GM19238 (cell line): Measurements from ENCODE around the gene MARK3.

Experiments used
- DNase-seq: peaks from one replicate; pipeline ENCODE4 v3.0.0; 2011; ENCODE audit warnings: low spot score; ENCODE audit not compliant: insufficient read length

The MARK3 gene

DNA sequence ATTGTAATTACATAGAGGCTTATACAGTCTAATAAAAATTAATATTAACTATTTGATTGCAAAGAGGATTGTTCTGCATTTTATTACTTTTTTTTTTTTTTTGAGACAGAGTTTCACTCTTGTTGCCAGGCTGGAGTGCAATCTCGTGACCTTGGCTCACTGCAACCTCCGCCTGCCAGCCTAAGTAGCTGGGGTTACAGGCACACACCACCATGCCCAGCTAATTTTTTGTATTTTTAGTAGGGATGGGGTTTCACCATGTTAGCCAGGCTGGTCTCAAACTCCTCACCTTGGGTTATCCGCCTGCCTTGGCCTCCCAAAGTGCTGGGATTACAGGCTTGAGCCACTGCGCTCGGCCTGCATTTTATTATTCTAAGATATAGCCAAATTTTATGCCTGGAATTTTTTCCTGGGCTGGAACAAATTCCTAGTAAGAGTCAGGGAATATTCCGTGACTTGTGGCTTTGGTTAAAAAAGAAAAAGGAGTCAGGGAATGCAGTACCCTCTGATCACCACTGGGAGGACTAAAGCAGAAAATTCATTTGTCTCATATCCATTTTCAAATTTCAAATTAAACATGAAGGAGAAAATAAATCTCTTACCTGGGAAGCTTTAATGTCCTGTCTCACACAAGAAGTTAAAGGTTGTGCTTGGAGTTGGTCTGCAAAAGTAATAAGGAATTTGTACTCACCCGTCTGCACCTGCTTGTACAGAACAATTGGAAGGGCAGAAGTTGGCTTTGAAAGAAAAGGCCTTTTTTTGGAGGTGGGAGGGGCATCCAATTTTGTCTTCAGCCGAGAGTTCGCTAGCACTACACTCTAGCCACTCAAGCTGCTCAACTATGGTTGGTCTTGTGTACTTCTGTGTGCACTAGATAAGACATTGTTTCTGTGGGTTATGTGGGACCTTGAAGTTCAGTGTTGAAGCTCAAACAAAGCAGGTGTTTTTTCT lies 8.7 kb downstream of the MARK3 start:
- DNase-seq, result no peak

DNA sequence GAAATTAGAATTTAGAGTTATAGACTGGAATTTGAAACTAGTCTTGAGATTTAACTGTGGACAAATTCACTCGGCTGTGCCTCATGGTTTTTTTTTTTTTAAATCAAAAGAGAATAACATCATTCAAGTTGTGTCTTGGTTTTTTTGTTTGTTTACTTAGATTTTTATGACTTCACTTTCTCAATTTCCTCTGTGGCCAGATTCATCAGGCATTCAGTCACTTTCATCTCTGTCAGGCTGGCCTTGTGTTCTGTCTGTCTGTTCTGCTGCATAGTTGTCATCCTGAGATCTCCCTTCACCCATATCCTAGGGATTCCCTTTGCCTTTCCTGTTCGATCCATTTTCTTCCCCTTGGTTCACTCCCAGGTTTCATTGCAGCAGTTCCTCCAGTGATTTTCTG lies 10.0 kb downstream of the MARK3 start:
- no peak for DNase-seq

DNA sequence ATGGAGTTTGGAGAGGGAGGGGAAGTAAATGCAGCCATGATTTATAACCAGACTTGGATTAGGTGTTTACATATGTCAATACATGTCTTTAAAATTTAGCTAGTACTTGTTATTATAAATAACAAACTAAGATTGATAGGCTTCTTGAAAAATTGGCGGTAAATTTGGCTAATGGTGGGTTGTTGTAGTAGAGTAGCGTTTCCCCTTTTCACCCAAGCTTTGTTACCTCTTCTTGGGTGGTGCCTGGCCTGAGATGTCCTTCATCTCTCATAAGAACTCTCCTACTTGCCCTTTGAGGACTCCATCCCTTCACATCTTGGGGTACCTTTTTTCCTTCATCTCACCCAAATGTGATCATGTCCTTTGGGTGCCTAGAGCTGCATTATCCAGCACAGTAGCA lies 11.2 kb downstream of the MARK3 start:
- no peak for DNase-seq

DNA sequence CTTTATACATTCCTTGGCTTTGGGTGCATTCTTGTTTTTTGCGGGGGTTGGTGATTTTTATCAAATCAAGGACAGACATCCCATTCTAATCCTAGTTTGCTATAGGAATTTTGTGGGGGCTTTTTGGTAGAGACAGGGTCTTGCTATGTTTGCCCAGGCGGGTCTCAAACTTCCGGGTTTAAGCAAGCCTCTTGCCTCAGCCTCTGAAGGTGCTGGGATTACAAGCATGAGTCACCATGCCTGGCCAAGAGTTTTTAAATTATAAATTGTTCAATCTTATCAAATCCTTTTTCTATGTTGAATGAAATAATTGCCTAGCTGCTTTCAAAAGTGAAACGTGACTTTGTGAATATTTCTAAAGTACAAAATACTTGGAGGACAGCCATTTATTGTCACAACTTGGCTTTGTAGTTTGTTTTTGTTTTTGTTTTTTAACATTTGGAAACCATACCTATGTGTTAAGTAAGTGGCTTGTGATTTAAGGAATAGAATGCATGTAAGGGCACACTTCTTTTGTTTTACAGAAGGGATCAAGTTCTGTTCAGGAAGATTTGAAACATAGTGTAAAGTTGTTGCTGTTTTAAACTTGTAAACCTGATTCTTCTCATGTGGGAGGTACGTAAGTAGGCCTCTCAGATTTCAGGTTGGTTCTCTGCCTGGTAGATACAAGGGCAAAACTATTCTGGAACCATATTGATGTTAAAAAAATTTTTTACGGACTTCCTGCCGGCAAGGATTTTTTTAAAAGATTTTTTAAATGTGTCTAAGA lies 13.4 kb downstream of the MARK3 start:
- no peak for DNase-seq

DNA sequence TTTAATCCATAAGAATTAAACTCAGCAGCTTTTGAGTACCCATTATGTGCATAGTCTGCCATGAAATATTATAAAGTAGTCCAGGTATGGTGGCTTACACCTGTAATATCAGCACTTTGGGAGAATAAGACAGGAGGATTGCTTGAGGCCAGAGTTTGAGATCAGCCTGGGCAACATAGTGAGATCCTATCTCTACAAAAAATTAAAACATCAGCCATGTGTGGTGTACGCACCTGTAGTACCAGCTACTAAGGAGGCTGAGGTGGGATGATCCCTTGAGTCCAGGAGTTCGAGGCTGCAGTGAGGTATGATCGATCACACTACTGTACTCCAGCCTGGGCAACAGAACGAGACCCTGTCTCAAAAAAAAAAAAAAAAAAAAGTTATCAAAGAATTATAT lies 15.3 kb downstream of the MARK3 start:
- DNase-seq, result no peak

DNA sequence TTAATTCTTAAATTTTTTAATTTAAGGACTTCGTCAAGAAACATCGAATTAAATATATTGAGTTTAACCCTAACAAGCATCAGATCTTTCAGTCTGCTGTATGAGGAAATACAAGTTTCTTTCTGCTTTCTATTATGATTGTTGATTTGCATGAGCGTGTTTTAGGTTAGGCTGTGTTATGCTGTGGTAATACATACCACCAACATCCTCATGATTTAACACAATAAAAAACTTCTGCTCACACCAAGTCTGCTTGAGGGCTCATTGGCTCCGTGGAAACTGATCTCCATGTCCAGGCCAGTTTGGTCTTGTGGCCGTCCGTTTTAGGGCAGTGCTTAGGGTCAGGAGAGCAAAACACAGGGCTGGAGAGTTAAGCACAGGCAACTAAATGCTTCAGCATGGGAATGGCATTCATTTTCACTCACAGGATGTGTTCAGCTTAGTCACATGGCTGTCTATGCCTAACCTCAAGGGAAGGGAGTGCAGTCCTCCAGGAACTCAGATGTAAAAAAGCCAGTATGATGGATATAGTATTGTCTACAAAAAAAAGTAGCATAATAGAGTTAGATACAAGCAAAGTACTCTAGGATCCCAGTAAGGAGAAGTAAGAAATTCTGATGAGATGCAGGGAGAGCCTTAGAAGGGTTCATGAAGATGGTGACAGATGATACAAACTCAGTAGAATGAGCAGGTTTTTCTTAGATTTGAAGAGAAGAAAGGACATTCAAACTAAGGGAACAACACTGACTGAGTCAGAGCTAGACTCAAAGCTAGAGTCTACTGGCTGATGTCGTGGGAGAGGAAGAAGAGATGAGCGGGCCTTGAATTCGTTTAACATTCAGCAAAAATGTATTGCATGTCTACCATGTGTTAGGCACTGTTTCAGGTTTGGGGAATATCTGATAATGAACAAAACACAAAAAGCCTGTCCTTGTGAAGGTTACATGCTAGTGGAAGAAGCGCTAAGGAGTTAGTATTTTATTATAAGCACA lies 16.3 kb downstream of the MARK3 start:
- DNase-seq, result no peak

DNA sequence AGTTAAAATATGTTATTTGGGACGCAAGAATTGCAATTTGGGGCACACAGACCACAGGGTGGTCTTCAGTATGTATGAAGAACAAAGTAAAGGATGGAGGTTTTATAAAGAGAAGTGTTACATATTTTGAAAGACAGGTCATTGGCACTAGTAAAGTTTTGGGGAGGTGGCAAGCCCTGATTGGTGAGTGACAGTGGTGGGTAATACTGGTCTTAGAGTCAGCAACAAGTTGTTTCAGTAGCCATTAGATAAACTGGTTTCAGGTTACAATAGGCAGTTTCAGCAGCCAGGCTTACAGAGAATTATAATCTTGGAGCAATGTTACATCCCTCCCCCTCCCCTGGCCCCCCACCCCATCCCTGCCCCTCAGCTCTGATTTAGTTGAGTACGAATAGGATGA lies 17.5 kb downstream of the MARK3 start:
- DNase-seq, result no peak

DNA sequence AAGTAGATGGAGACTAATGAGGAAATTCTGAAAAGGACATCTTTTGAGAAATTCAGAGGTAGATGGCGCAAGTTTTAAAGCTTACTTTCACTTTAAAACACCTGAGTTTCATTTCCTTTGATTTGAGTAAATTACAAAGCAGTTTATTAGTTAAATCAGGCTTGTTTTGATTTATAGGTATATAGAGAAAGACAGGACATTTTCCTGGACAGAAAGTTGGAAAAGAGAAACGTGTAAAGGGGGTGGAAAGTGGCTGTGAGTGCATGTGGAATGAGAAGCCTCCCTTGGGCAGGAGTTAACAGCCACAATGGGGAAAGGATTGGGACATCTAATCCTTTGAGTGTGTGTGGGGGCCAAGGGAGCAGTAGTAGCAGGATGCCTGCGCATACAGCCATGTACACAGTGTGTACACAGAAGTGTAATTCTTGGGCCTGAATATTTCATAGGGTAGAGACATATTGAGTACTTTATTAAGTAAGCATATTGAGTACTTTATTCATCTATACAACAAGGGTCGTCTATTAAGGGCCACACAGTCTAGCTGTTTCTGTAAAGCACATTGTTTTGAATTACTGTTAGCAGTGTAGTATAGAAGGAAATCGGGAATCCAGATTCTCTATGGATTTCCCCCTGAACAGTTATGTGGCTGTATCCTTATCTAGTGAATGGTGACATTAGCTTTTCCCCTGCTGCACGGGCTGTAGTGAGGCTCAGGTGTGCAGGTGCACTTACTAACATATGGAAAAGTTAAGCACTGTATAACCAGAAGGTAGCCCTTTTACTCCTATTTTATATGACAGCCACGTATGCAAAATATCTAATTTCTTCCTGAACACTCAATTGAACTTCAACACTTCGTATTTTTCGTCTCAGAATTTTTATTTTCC lies 19.1 kb downstream of the MARK3 start:
- DNase-seq, result no peak

DNA sequence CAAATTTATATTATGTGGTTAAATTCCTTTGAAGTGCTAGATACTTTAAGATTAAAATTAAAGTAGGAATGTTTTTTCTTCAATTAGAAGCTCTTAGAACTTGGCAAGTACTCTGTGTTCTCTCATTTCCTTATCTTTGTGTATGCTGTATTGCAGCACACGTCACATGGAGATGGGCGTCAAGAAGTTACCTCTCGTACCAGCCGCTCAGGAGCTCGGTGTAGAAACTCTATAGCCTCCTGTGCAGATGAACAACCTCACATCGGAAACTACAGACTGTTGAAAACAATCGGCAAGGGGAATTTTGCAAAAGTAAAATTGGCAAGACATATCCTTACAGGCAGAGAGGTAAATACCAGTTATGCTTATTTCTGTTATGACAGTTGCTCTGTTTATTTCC lies 19.7 kb downstream of the MARK3 start:
- DNase-seq, result no peak

DNA sequence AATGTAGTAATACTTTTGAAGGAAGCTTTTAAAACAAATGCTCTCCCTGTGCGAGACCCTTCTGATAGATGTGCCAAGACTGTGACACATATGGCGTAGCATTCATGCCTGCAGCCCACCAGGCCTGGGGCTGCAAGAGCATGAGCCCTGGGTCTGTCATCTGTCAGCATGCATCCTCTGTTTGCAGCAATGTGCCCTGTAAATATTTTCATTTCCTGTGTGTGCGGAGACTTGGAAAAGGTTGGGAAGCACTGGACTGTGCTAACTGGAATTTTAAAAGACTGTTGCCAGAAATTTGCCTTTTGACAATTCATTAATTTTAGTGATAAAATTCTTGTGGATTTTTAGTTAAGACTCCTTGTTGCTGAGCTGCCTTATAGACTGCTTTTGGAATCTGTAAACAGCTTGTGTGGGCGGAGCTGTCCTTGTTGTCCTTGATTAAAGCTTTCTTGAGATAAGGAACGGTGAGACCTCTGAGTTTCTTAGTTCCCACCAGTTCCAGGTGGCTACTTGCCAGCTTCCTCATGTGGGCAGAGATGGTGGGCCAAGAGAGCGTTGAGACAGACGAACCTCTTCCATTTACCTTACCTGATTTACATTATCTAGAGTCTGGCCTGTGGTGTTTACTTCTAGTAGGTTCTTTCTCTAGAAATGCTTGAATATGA lies 23.4 kb downstream of the MARK3 start:
- DNase-seq, result no peak

DNA sequence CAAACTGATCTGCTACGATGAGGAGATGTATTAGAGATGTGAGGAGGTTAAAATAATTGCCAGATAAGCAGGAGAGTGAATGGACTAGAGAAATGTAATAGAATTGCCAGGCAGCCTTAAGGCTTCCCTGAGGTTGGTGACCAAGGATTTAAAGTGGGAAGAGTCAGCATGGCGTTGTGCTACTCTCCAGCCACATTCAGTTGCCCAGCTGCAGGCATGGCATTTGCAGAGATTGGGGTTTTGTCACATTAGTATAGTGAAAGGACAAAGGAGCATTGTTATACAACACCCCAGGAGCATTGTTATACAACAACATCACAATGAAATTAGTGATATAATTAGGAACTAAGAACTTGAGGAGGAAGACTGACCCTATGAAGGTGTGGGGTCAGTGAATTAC lies 31.7 kb downstream of the MARK3 start:
- no peak for DNase-seq

DNA sequence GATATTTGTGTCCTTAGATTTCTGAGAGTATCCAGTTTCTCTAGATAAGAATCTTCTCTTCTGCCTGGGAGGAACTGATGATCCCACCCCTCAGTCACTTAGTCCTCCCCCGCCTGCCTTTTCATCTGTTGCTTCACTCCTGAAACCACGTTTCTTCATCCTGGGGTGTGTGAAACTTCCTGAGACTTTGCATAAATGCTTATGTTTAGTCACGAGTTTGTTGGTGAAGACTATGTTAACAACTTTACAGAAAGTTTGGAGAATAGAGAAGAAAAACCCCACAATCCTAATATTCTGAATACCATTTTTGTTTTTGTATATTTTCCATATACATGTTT lies 33.2 kb downstream of the MARK3 start:
- DNase-seq, result no peak

DNA sequence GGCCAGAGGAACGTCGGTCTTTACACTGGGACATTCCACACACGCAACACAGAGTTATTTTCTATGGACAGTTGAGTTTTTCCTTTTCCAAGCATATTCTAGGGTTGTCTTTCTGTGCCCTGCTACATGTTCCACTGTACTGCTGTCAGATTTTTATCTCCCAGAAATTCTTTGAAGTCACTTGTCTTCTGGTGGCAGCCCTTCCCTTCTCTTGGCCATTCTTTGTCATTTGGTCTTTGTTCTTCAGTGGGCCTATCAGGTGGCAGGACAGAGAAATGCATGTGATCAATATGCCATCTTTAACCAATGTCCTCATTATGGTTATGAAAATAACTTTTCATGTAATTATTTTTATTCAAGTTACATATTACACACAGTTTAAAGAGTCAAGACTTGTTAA lies 36.3 kb downstream of the MARK3 start:
- no peak for DNase-seq

DNA sequence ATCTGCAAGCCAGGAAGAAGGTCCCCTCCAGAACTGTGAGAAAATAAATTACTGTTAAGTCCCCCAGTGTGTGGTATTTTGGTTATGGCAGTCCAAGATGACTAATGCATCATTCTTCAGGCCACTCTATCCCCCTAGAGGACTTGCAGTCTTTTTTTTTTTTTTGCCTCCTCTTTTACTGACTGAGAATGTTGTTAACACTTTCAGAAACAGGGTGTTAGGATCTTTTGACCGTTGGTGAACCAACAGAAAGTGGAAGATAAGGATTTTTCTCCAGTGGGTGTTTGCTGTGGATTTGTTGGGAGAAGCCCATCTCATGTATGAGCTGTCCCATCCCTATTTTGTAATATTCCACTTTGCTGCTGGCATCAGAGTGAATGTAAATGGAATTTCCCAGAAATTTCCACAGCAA lies 37.8 kb downstream of the MARK3 start:
- DNase-seq, result no peak

DNA sequence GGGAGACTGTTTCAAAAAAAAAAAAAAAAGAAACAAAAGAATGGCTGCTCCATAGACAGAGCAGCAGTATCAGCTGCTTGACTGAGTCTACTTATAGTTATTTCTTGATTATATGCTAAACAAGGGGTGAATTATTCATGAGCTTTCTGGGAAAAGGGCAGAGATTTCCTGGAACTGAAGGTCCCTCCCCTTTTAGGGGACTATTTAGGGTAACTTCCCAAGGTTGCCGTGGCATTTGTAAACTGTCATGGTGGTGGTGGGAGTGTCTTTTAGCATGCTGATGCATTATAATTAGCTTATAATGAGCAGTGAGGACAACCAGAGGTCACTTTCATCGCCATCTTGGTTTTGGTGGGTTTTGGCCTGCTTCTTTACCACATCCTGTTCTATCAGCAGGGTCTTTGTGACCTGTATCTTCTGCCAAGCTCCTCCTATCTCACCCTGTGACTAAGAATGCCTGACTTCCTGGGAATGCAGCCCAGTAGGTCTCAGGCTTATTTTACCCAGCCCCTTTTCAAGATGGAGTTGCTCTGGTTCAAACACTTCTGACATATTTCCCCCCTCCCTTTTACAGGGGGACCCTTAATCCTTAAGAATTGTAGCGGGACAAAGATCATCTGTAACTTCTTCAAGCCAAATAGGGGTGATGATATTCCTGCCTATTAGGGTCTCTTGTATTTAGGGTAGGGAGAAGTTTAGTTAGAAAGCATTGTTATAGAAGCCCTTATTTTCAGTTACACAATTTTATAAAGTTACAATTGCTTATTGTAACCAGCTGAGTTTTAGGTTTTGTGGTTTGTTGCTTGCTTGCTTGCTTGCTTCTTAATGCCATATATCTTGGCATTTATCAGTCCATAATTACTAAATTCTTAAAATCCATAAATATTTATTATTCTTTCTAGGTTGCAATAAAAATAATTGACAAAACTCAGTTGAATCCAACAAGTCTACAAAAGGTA lies 42.5 kb downstream of the MARK3 start:
- no peak for DNase-seq

DNA sequence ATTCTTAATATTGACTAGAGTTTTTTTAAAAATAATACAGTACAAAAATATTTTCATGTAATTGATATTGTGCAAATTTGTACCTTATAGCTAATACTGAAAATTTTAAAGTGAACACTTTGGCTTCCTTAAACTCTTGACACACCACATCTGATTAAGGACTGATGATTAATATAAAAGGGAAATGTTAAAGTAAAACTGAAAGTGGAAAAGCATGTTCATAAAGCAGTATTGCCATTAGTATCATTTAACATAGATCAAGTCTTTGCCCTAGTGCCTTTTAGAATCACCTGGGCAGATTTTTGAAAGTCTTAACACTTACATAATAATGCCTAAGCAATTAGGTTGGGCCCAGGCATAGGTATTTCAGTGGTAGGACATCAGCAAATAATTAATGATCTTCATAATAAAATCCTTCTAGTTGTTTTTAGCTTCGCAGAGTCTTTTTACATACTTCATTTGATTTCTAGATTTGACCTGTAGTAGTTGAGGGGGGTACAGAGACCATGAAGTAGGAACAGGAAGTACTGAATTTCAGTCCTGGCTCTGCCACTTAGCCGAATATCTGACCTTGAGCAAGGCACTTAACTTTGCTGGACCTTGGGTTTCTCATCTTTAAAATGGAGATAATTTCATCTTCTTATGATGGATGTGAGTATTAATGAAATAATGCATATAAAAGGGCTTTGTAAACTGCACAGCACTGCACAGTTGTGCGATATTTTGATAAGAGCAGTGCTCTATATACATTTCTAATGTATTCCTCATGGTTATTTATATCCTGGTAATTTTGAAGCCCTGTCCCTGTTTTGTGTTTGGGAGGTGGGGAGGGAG lies 43.7 kb downstream of the MARK3 start:
- no peak for DNase-seq

DNA sequence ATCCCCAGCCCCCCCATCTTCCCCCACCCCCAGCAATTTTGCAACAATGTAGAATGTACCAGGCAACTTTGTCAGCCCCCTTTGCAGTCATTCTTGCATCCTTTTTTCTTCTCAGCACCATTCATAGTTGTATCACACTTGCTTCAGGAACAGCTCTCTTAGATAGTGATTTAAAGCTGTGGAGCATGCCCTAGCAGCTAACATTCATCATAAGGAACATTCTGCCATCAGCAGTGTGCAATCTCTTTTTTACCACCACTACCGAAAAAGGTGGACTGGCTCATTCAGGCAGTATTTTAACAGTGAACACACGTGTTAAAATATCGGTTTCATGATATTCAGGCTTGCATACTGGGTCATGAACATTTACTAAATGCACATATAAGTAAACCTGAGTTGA lies 45.1 kb downstream of the MARK3 start:
- DNase-seq, result no peak

DNA sequence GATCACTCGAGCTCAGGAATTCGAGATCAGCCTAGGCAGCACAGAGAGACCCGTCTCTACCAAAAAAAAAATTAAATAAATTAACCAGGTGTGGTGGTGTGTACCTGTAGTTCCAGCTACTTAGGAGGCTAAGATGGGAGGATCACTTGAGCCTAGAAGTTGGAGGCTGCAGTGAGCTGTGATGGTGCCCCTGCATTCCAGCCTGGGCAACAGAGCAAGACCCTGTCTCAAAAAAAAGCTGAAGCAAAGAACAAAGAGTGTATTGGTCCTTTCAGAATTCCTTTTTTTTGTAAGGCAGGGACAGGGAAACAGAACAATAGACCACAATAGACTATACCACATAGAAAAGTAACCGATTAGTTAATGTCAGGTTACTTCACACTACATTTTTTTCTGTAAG lies 47.4 kb downstream of the MARK3 start:
- DNase-seq, result no peak
